WERI-Rb-1 (cell line): ENCODE results near the gene EPHA2.
"Not testable (repeated sequence)": the region's sequence is repeated elsewhere in the genome, so short reads cannot be mapped to it uniquely, and the experiment has no call there.

Experiments
- DNase-seq: peaks from one replicate; pipeline ENCODE4 v3.0.0-alpha.2; 2020
- H3K27ac ChIP-seq: fragments of 250-450 bp; sonication (Bioruptor Pico); 2 replicates; pipeline ENCODE4 v1.5.1; 2020; ENCODE audit warnings: mild to moderate bottlenecking, moderate library complexity
- H3K27me3 ChIP-seq: fragments of 250-450 bp; sonication (Bioruptor Pico); 2 replicates; pipeline ENCODE4 v1.5.1; 2021; ENCODE audit warnings: mild to moderate bottlenecking, low read depth, moderate library complexity; ENCODE audit not compliant: insufficient read depth, severe bottlenecking
- H3K36me3 ChIP-seq: fragments of 250-450 bp; sonication (Bioruptor Pico); 2 replicates; pipeline ENCODE4 v1.5.1; 2020; ENCODE audit warnings: mild to moderate bottlenecking, moderate library complexity
- H3K4me3 ChIP-seq: 2 replicates; pipeline ENCODE4 v1.5.1; 2011; ENCODE audit warnings: low read depth, mild to moderate bottlenecking, control low read depth, low read length
- H3K9me3 ChIP-seq: fragments of 250-450 bp; sonication (Bioruptor Pico); 2 replicates; pipeline ENCODE4 v1.5.1; 2021; ENCODE audit warnings: mild to moderate bottlenecking, moderate library complexity; ENCODE audit not compliant: severe bottlenecking
- CTCF ChIP-seq: IDR thresholded peaks from 2 replicates; pipeline ENCODE4 v1.5.1; 2011; ENCODE audit warnings: low read depth, mild to moderate bottlenecking, control low read depth, inconsistent platforms, low read length

The EPHA2 gene

DNA sequence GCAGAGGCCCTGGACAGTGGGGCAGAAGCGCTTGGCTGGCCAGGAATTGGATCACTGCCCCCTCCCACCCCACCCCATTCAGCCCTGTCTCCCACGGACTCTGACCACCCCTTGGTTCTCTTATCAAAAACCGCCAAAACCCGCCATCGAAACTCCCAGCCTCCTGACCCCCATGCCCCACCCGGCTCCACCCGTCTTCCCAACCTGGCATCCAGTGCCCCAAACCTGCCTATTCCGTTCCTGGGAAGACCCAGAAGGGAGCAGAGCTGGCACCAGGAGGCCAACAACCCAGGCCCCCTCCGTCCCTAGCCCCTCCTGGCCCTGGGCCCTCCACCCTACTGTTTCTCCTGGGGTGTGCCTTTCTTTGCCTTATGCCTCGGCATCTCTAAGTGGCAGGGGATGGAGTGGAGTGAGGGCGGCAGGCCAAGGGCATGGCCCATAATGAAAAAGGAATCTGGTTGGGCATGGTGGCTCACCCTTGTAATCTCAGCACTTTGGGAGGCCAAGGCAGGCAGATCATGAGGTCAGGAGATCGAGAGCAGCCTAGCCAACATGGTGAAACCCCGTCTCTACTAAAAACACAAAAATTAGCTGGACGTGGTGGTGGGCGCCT lies 16.5 kb upstream of the EPHA2 start:
- TF ChIP-seq CTCF: no peak
- H3K9me3 ChIP-seq: no peaks in the 10 kb centered on the region
- H3K36me3 ChIP-seq: no peaks in the 10 kb centered on the region
- no peak for DNase-seq
- no peaks in the 10 kb centered on the region for H3K27me3 ChIP-seq
- no peak overlapping the region for H3K4me3 ChIP-seq
- H3K27ac ChIP-seq: no peak overlapping the region

DNA sequence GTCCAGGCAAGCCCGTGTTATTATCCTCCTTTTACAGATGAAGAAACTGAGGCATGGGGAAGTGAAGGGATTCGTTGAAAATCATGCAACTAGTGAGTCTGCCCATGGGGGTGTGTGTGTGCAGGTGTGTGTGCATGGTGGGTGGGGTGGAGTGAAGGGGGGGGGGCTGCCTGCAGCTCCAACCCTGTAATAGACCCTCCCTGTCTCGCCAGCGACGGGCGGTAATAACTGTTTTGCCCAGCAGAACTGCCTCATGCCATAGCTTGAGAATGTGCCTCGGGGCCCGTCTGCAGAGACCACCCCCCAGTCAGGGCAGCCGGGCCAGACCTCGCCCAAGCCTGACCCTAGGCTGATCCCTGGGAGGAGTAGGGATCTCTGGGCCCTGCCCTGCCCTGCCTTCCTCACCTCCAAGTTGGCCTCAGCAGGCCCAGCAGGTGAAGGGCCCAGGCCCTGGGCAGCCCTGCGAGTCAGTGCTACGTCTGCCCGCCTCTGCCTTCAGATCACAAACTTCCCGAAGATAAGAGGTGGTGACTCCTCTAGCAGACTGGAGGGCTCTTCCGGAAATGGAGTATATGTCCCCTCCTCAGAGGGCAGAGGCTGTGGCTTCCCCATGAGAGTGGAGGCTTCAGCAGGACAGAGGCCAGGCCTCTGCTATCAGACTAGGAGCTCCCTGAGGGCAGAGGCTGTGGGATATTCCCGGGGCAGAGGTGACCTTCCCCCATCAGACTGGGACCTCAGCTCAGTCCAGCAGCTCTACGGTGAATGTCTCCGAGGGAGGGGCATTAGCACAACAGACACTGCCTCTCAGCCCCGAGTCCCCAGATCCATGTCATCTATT lies 15.7 kb upstream of the EPHA2 start:
- Histone ChIP-seq H3K27ac (no peak overlapping the region), H3K27me3 (no peaks in the 10 kb centered on the region), H3K9me3 (no peaks in the 10 kb centered on the region), H3K36me3 (no peaks in the 10 kb centered on the region), H3K4me3 (no peak overlapping the region)
- DNase-seq: no peak
- no peak for TF ChIP-seq CTCF

DNA sequence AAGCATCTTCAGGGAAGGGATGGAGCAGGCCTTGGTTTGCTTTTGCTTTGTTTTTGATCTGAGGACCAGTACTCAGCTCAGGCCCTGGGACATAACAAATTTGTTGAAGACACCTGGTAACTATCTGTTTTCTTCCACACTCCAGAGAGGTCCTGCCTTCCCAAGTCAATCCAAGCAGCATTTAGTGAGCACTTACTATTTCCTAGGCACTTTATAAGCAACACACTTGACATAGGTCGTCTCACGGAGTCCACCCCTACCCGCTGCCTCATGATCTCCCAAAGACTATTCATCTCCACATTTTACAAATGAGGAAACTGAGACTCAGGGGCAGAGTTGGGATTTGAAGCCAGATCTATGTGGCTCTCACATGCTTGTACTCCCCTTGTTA lies 14.4 kb upstream of the EPHA2 start:
- TF ChIP-seq CTCF: no peak
- H3K9me3 ChIP-seq: no peaks in the 10 kb centered on the region
- H3K36me3 ChIP-seq: no peaks in the 10 kb centered on the region
- no peak overlapping the region for H3K27ac ChIP-seq
- DNase-seq: no peak
- H3K4me3 ChIP-seq: no peak overlapping the region
- no peaks in the 10 kb centered on the region for H3K27me3 ChIP-seq

- no peaks in the 10 kb centered on the region for H3K36me3 ChIP-seq
- H3K4me3 ChIP-seq: no peak overlapping the region
- H3K27ac ChIP-seq: no peak overlapping the region
- H3K27me3 ChIP-seq: no peaks in the 10 kb centered on the region
- TF ChIP-seq CTCF: no peak
- DNase-seq: no peak
- no peaks in the 10 kb centered on the region for H3K9me3 ChIP-seq
Measured at GRCh38 chr1:16168622-16169360, 12.9 kb upstream of the EPHA2 start.

DNA sequence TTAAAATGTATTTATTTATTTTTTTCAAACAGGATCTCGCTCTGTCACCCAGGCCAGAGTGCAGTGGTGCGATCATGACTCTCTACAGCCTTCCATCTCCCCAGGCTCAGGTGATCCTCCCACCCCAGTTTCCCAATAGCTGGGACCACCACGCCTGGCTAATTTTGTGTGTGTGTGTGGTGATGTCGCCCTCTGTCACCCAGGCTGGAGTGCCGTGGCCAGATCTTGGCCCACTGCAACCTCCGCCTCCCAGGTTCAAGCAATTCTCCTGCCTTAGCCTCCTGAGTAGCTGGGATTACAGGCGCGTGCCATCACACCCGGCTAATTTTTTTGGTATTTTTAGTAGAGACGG lies 12.3 kb upstream of the EPHA2 start:
- H3K36me3 ChIP-seq, H3K27ac ChIP-seq, H3K4me3 ChIP-seq, DNase-seq, H3K9me3 ChIP-seq, H3K27me3 ChIP-seq: not testable (repeated sequence)
